Body of pancreas (tissue), 4 donors: Measurements from ENCODE around the gene MATN4.

Experiments used
- CTCF ChIP-seq, 7 experiments: fragments of 450-650 bp in 4 of 7; fragments of 200-600 bp in 3 of 7; sonication (generic) in 3 of 7; IDR thresholded peaks; one replicate each; pipeline ENCODE4 v1.5.1; 2016 to 2019; ENCODE audit warnings: antibody characterized with exemption in 7 of 7
- POLR2A ChIP-seq, 3 donors: fragments of 450-650 bp; IDR thresholded peaks; one replicate each; pipeline ENCODE4 v1.6.1; 2016; ENCODE audit warnings: antibody characterized with exemption in 3 of 3, mild to moderate bottlenecking in 2 of 3

- TF ChIP-seq CTCF (IDR thresholded peaks at IDR 0.05) (no peak), POLR2A (IDR thresholded peaks at IDR 0.05) (peak in 1 of 3 donors; percentile 6)
These were observed 8.3 kb upstream of the MATN4 start for GRCh38 chr20:45316150-45317080.
